ENCODE results near the gene DIDO1. TPM values are rescaled to one million over a fixed set of nuclear protein-coding genes. Genes with fewer than 3 reads are reported as not detected.

DIDO1 gene
- total and polyA plus RNA-seq, 9 of the 15 experiments (the other 6 are each of a cell fraction or from before 2014, with no cell fraction given) = 4.4 to 46.8 (median 31.2) TPM

- TF ChIP-seq ZBTB33 (CRISPR knock-in tag; IDR thresholded peaks at IDR 0.05) (no peak), SFPQ (IDR thresholded peaks at IDR 0.05; ENCODE audit: low read depth, low read length) (no peak), GABPB2 (CRISPR knock-in tag; conservative IDR thresholded peaks at IDR 0.05) (no peak), ELK1 (CRISPR knock-in tag; IDR thresholded peaks at IDR 0.05) (no peak), PRMT5 (CRISPR knock-in tag; IDR thresholded peaks at IDR 0.05) (no peak), NBN (IDR thresholded peaks at IDR 0.05; ENCODE audit: low read depth) (no peak), HOMEZ (CRISPR knock-in tag; IDR thresholded peaks at IDR 0.05) (no peak), CTCF (IDR thresholded peaks at IDR 0.05 in 2 of 3, conservative IDR thresholded peaks at IDR 0.05 in 1 of 3; ENCODE audit: insufficient read depth in 2 of 3, low read depth in 1 of 3, low read length in 3 of 3) (peak; percentile 92 to 93 (median 93)), RFX5 (IDR thresholded peaks at IDR 0.05; ENCODE audit: low read depth, low read length) (no peak), FOXM1 (IDR thresholded peaks at IDR 0.05; ENCODE audit: low read depth) (no peak), FOXM1 (CRISPR knock-in tag; IDR thresholded peaks at IDR 0.05; ENCODE audit: low read depth) (no peak), MAZ (CRISPR knock-in tag; conservative IDR thresholded peaks at IDR 0.05 in 1 of 2, IDR thresholded peaks at IDR 0.05 in 1 of 2) (peak in 1 of 2 experiments; percentile 90; a peak in 2 of 4 replicates), NFE2L1 (tag; IDR thresholded peaks at IDR 0.05; ENCODE audit: borderline replicate concordance, low read depth) (no peak), SUPT5H (IDR thresholded peaks at IDR 0.05) (peak; percentile 63), CC2D1A (IDR thresholded peaks at IDR 0.05) (0 out of 2 replicates have a peak, but pooled peaks have one; percentile 51), XRCC3 (IDR thresholded peaks at IDR 0.05) (no peak), ZNF512 (tag; IDR thresholded peaks at IDR 0.05) (no peak)
Measured at GRCh38 chr20:62900052-62900691, 26.1 kb downstream of the DIDO1 start (continued).

Data from K562 (cell line).